ENCODE measurements around the gene CGB1. TPM values are rescaled to one million over a fixed set of nuclear protein-coding genes. Genes with fewer than 3 reads are reported as not detected.

The CGB1 gene
- not detected in 2 replicates for total RNA-seq

GRCh38 chr19:49036815-49037214 is at the start of gene CGB1:
Gene CGB1 (minus strand): TSS chr19:49036895. CDS start chr19:49036711, 184 bp downstream.

DNA sequence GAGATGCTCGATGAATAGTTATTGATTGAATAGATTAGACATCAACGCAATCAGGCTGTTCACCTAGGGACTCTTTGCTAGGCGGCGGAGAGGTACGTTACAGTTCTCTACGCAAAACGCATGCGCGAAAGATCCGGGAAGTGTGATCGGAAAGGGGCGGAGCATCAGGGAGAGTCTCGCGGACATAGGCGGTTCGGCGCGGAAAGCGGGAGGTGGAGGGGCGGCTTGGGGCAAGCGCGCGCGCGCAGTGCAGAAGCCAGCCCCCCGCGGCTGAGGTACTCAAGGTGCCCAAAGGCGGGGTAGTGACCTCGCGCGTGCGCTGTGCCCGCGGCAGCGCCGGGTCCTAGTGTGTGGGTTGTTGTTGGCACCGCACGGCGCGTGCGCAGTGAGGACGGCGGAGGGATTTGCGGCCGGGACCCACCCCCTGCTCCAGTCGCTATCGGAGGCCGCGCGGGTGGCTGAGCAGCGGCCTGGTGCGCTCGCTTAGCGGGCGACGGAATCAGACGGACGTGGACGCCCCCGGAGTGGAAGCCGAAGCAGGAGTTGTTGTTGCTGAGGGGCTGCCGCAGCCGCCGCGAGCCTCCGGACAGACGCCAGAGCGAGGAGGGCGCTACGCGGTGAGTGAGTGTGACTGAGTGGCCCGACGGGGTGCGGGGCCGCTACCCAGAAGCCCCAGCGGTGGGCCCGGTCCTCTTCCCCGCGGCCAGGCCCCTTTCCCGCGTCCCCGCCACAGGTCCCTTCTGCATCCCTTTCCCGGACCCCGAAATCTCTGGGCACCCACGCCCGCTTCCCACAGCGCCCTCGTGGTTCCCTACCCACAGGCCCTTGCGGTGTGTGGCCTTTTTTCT is 48.5 kb upstream of the CGB1 start, which contains the start of gene SNRNP70:
TSS of gene SNRNP70 (plus strand) at position 432 of the 848 bp plus-strand sequence. CDS start 964 bp downstream, outside the sequence.

GRCh38 chr19:49064768-49065611 is 28.3 kb upstream of the CGB1 start, which contains the start of gene NTF4:
Gene NTF4 (minus strand): TSS chr19:49064818. CDS start chr19:49061997, 2,821 bp downstream.

DNA sequence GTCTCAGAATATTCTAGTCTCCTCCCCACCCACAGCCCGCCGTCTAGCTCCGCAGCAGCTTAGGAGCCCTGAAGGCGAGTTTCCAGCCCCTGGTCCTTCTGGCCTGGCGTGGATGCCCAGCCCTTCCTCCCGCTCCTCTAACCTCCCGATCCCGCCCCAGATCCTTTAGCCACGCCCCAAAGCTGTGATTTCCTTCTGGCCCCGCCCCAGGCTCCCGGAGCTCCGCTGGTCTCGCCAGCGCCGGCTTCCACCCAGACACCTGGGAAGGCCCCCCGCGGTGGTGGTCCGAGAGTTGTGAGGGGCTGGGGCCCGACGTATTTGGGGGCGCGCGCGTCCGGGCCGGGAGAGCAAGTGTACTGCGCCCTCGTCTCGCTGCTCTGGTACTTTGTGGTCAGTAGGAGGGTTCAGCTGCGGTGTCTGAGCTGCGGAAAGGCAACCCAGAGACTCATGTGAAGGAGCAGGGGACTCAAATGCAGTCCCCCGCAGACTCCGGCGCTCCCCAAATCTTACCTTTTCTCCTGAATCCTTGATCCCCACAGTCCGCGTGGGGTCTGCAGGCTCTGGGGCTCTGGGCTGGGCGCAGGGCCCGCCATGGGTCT is 21.0 kb upstream of the CGB1 start, which contains the start of gene CGB7:
TSS of gene CGB7 (minus strand) at position 114 of the 599 bp plus-strand sequence. CDS start 2,374 bp downstream, outside the sequence.

GRCh38 chr19:49049011-49049410 is 12.3 kb upstream of the CGB1 start, which contains the start of gene CGB8:
Gene CGB8 (minus strand): TSS chr19:49049111. CDS start chr19:49048739, 372 bp downstream.

GRCh38 chr19:49043548-49043947 is 6.9 kb upstream of the CGB1 start, which contains the start of gene CGB5:
Gene CGB5 (plus strand): TSS chr19:49043848. CDS start chr19:49044210, 362 bp downstream.

GRCh38 chr19:49031642-49032301 is 4.9 kb downstream of the CGB1 start, which contains the start of gene CGB2:
Gene CGB2 (plus strand): TSS chr19:49031890. CDS start chr19:49032096, 206 bp downstream.

DNA sequence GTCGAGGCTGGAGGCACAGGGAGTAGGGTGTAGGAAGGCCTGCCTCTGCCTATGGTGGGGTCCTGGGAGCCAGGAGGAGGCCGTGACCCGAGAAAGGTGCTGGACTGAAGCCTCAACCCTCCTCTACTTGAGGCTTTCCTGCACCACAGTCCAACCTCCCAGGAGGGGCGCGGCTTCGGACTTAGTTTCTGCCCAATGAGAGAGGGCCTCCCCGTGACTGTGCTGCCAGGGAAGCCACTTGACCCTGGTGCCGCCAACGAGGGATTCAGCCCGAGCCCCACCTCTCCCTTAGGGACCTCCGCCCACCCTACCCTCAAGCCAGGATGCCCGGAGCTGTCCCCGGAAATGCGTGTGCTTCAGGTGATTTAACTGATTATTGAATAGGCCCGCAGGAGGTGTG is 12.5 kb downstream of the CGB1 start, which contains the start of gene CGB3:
TSS of gene CGB3 (minus strand) at position 101 of the 400 bp plus-strand sequence. CDS start 362 bp downstream, outside the sequence.

GRCh38 chr19:49017041-49017665 is 19.5 kb downstream of the CGB1 start, which contains the start of gene LHB:
Gene LHB (minus strand): TSS chr19:49017091. CDS start chr19:49017081, 10 bp downstream.

DNA sequence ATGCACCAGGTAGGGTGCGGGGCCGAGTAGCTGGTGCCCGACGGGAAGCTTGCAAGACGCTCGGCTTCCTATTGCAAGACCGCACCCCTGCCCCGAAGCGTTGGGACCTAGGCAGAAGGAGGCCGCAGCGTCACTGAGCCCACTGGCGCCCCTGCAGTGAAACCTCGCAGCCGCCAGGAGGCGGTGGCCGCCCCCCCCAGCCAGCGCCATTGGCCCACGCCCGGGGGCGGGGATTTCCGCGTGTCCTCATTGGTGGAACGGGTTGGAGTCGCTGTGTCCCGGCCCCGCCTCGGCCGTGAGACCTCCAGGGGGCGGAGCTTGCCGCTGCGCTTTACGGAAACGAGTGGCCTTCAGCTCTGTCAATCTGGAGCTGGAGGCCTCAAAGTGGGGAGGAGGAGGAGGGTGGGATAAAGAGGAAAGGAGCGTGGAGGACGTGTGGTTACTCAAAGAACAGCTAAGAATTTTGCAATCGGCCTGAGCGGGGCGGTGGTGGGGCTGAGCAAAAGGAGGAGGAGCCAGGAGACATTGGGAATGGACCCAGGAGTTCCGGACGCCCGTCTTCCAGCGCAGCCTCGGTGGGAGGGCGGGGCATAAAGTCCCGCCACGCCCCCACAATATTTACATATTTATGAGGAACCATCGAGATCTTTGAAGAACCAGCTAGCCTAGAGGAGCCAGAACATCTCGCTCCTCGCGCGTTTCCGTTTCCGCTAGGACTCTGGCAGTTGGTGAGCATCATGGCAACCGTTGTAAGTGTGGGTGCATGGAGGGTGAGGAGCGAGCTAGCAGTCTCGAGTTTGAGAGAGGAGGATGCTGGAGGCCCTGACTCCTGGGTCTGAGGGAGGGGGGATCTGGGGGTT is 43.3 kb downstream of the CGB1 start, which contains the start of the genes GYS1 and RUVBL2:
TSS of gene GYS1 (minus strand) at position 135 of the 860 bp plus-strand sequence. CDS start 197 bp downstream, outside the sequence.
TSS of gene RUVBL2 (plus strand) at position 713 of the 860 bp plus-strand sequence. CDS start at position 738, 25 bp downstream.

Other genes with a start within 250 kb of the CGB1 start
- 55.0 and 59.9 TPM in 2 replicates for gene BCAT2, start 225.9 kb downstream of the CGB1 start, total RNA-seq
- gene HSD17B14, start 200.4 kb downstream of the CGB1 start, total RNA-seq, result 5.9 and 14.9 TPM in 2 replicates
- gene PLEKHA4, start 168.3 kb downstream of the CGB1 start, total RNA-seq, result 10.3 and 28.0 TPM in 2 replicates
- 46.6 and 66.4 TPM in 2 replicates for gene PPP1R15A, start 164.5 kb downstream of the CGB1 start, total RNA-seq
- 0.09 TPM in 1 of 2 replicates, not detected in the other for gene TULP2, start 138.2 kb downstream of the CGB1 start, total RNA-seq
- gene NUCB1, start 136.6 kb downstream of the CGB1 start, total RNA-seq, result 322 and 497 TPM in 2 replicates
- 0.68 TPM in 1 of 2 replicates, not detected in the other for gene DHDH, start 103.2 kb downstream of the CGB1 start, total RNA-seq
- 74.8 and 110 TPM in 2 replicates for gene BAX, start 82.0 kb downstream of the CGB1 start, total RNA-seq
- gene FTL, start 71.6 kb downstream of the CGB1 start, total RNA-seq, result 6,635 and 8,342 TPM in 2 replicates
- 39.2 and 79.2 TPM in 2 replicates for gene GYS1, start 43.6 kb downstream of the CGB1 start, total RNA-seq
- 100 and 106 TPM in 2 replicates for gene RUVBL2, start 43.0 kb downstream of the CGB1 start, total RNA-seq
- not detected in 2 replicates for gene LHB, start 19.8 kb downstream of the CGB1 start, total RNA-seq
- gene CGB3, start 12.6 kb downstream of the CGB1 start, total RNA-seq, result not detected in 2 replicates
- gene CGB2, start 5.0 kb downstream of the CGB1 start, total RNA-seq, result not detected in 2 replicates
- gene CGB5, start 7.0 kb upstream of the CGB1 start, total RNA-seq, result not detected in 2 replicates
- gene CGB8, start 12.2 kb upstream of the CGB1 start, total RNA-seq, result not detected in 2 replicates
- gene CGB7, start 20.9 kb upstream of the CGB1 start, total RNA-seq, result 0.35 TPM in 1 of 2 replicates, not detected in the other
- 1.1 TPM in 1 of 2 replicates, not detected in the other for gene NTF4, start 27.9 kb upstream of the CGB1 start, total RNA-seq
- not detected in 2 replicates for gene KCNA7, start 35.8 kb upstream of the CGB1 start, total RNA-seq
- 109 and 117 TPM in 2 replicates for gene SNRNP70, start 48.6 kb upstream of the CGB1 start, total RNA-seq
- 9.8 and 12.3 TPM in 2 replicates for gene LIN7B, start 77.5 kb upstream of the CGB1 start, total RNA-seq
- gene C19orf73, start 82.2 kb upstream of the CGB1 start, total RNA-seq, result 3.2 and 12.3 TPM in 2 replicates
- gene PPFIA3, start 82.6 kb upstream of the CGB1 start, total RNA-seq, result 2.8 TPM in 2 replicates
- 1.2 and 3.2 TPM in 2 replicates for gene HRC, start 118.5 kb upstream of the CGB1 start, total RNA-seq
- gene TRPM4, start 120.9 kb upstream of the CGB1 start, total RNA-seq, result 15.2 and 27.5 TPM in 2 replicates

Data from pericardium fibroblast (primary cell).